DOHH2 (cell line): ENCODE measurements around the gene PIP4K2C.

Source experiments
- H3F3A ChIP-seq: fragments of 200-600 bp; sonication (generic), shearing (Covaris generic); 2 replicates; pipeline ENCODE4 v1.6.0; 2016; ENCODE audit warnings: antibody characterized with exemption, mild to moderate bottlenecking; ENCODE audit not compliant: control insufficient read depth, insufficient read depth
- H3K27ac ChIP-seq: fragments of 200-600 bp; sonication (generic); 2 replicates; pipeline ENCODE4 v1.5.1; 2014; ENCODE audit warnings: low read depth, mild to moderate bottlenecking, low read length, moderate library complexity
- H3K27me3 ChIP-seq: fragments of 200-600 bp; sonication (generic); 2 replicates; pipeline ENCODE4 v1.6.1; 2014; ENCODE audit warnings: mild to moderate bottlenecking, low read length, mixed read lengths; ENCODE audit not compliant: control insufficient read depth
- H3K36me3 ChIP-seq: fragments of 200-600 bp; sonication (generic); 2 replicates; pipeline ENCODE4 v1.6.1; 2014; ENCODE audit warnings: mild to moderate bottlenecking, low read length, moderate library complexity, mixed read lengths; ENCODE audit not compliant: control insufficient read depth
- H3K4me1 ChIP-seq: fragments of 200-600 bp; sonication (generic); 2 replicates; pipeline ENCODE4 v1.6.1; 2014; ENCODE audit warnings: mild to moderate bottlenecking, low read length, mixed read lengths; ENCODE audit not compliant: control insufficient read depth
- H3K4me2 ChIP-seq: fragments of 200-600 bp; sonication (generic); 2 replicates; pipeline ENCODE4 v1.6.0; 2014; ENCODE audit warnings: mild to moderate bottlenecking, low read length, moderate library complexity
- H3K4me3 ChIP-seq: fragments of 200-600 bp; sonication (generic); 2 replicates; pipeline ENCODE4 v1.5.1; 2014; ENCODE audit warnings: mild to moderate bottlenecking, low read length, mixed read lengths
- H3K79me2 ChIP-seq: fragments of 200-600 bp; sonication (generic); 2 replicates; pipeline ENCODE4 v1.6.1; 2014; ENCODE audit warnings: mild to moderate bottlenecking, low read length, mixed read lengths; ENCODE audit not compliant: control insufficient read depth
- H3K9me2 ChIP-seq: fragments of 200-600 bp; sonication (generic); replicated peaks from 2 replicates; pipeline ENCODE4 v1.6.1; 2014; ENCODE audit warnings: mild to moderate bottlenecking, low read length, mixed read lengths; ENCODE audit not compliant: control insufficient read depth
- H3K9me3 ChIP-seq: fragments of 200-600 bp; sonication (generic); 2 replicates; pipeline ENCODE4 v1.6.1; 2014; ENCODE audit warnings: antibody characterized with exemption, low read length, mixed read lengths; ENCODE audit not compliant: control insufficient read depth, insufficient read depth
- H4K20me1 ChIP-seq: fragments of 200-600 bp; sonication (generic); 2 replicates; pipeline ENCODE4 v1.6.0; 2014; ENCODE audit warnings: low read depth, mild to moderate bottlenecking, antibody characterized with exemption, low read length, moderate library complexity; ENCODE audit not compliant: control insufficient read depth, insufficient read depth
- EZH2phosphoT487 ChIP-seq: fragments of 200-600 bp; sonication (generic); IDR thresholded peaks from 2 replicates; pipeline ENCODE4 v1.6.1; 2017; ENCODE audit warnings: borderline replicate concordance, mild to moderate bottlenecking, antibody characterized with exemption, low read length, moderate library complexity, mixed read lengths
- TF ChIP-seq, protein P1 (sequence below): fragments of 200-600 bp; sonication (generic); IDR thresholded peaks from one replicate; pipeline ENCODE4 v1.5.1; 2014; ENCODE audit warnings: antibody characterized with exemption, mild to moderate bottlenecking, low read depth, low read length; ENCODE audit not compliant: poor library complexity, severe bottlenecking

The PIP4K2C gene

DNA sequence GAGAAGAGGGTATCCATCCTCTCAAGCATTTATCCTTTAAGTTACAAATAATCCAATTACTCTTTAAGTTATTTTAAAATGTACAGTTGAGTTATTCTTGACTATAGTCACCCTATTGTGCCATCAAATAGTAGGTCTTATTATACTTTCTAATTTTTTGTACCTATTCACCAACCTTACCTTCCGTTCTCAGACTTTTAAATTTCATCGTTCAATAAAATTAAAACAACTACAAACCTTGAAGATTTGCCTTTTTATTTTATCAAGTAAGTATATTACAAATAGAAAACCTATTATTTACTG is 43.0 kb upstream of the PIP4K2C start:
- H3K27me3 ChIP-seq: peaks cover 8% of the 10 kb centered on the region; the same call in 1 of the 2 replicates
- TF ChIP-seq, protein P1, sequence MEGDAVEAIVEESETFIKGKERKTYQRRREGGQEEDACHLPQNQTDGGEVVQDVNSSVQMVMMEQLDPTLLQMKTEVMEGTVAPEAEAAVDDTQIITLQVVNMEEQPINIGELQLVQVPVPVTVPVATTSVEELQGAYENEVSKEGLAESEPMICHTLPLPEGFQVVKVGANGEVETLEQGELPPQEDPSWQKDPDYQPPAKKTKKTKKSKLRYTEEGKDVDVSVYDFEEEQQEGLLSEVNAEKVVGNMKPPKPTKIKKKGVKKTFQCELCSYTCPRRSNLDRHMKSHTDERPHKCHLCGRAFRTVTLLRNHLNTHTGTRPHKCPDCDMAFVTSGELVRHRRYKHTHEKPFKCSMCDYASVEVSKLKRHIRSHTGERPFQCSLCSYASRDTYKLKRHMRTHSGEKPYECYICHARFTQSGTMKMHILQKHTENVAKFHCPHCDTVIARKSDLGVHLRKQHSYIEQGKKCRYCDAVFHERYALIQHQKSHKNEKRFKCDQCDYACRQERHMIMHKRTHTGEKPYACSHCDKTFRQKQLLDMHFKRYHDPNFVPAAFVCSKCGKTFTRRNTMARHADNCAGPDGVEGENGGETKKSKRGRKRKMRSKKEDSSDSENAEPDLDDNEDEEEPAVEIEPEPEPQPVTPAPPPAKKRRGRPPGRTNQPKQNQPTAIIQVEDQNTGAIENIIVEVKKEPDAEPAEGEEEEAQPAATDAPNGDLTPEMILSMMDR: no peak
- no peak for TF ChIP-seq EZH2phosphoT487
- peak overlapping the region; percentile 90 for H3K4me2 ChIP-seq
- no peaks in the 10 kb centered on the region for H3K9me3 ChIP-seq
- no peaks in the 10 kb centered on the region for H3K9me2 ChIP-seq
- peaks cover 17% of the 10 kb centered on the region for H3K36me3 ChIP-seq
- H3K79me2 ChIP-seq: peaks cover 31% of the 10 kb centered on the region
- H4K20me1 ChIP-seq: no peaks in the 10 kb centered on the region
- no peak overlapping the region for H3K27ac ChIP-seq
- peaks cover 9% of the 10 kb centered on the region for H3F3A ChIP-seq
- no peak overlapping the region for H3K4me3 ChIP-seq
- peaks cover 35% of the 10 kb centered on the region for H3K4me1 ChIP-seq

DNA sequence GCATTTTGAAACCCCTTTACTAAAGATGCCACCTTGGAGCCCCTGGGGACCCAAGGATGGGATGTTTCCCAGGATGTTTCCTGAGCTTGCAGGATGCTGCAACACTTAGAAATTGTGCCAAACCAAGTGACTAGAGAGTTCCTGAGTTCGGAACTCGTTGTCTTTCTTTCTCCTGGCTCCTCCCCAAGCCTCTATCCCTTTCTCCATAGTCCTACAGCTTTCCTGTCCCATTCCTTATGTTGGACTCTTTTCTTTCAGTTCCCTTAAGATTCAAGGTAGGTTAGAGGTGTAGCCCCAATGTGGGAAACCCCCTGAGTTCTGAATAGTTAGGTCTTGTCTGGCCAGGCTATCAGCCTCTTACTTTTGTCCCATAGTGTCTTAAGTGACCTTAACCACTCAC is 42.5 kb upstream of the PIP4K2C start:
- Histone ChIP-seq H3K4me1 (peaks cover 35% of the 10 kb centered on the region), H3F3A (peaks cover 9% of the 10 kb centered on the region), H3K9me3 (no peaks in the 10 kb centered on the region), H4K20me1 (no peaks in the 10 kb centered on the region), H3K27me3 (peaks cover 14% of the 10 kb centered on the region; the same call in 1 of the 2 replicates), H3K79me2 (peaks cover 30% of the 10 kb centered on the region), H3K4me2 (no peak overlapping the region), H3K27ac (no peak overlapping the region), H3K9me2 (no peaks in the 10 kb centered on the region), H3K4me3 (no peak overlapping the region), H3K36me3 (peaks cover 17% of the 10 kb centered on the region)
- TF ChIP-seq, protein P1: no peak
- no peak for TF ChIP-seq EZH2phosphoT487

DNA sequence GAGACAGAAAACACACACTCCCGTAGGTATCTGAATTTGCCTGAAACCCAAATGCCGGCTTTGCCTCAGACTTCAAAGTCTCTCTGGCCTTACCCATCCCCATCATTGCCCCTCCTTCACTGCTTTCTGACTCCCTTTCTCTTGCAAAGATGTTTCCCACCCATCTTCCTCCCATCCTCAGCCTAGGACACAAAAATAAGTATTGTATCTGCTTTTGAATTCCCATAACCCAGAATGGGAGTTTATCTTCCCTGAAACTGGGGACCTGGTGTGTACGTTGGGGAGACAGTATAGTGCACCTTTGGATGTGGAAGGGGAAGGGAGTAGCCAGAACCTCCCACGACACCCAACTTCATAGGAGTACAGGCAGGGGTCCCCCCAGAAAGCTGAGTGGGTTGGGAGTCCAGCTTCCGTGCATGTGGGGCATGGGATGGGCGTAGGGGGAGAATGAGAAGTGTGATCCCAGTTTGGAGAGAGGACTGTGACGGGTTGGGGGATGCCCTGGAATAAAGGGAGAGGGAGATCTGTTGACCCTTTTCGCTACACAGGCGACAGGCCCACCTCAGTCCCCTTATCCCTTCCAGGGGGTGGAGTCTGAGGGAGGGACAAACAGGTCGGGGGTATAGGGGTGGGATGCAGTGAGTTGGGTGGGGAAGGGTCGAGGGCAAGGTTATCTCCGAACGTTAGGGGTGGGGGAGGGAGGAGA is 41.6 kb upstream of the PIP4K2C start:
- Histone ChIP-seq H3K27me3 (peaks cover 20% of the 10 kb centered on the region), H3K9me3 (no peaks in the 10 kb centered on the region), H4K20me1 (no peaks in the 10 kb centered on the region), H3K27ac (no peak overlapping the region), H3K9me2 (no peaks in the 10 kb centered on the region), H3K4me2 (peak overlapping the region; percentile 64), H3K4me3 (peak overlapping the region; percentile 57), H3F3A (peaks cover 5% of the 10 kb centered on the region), H3K79me2 (peaks cover 24% of the 10 kb centered on the region), H3K4me1 (peaks cover 35% of the 10 kb centered on the region), H3K36me3 (peaks cover 14% of the 10 kb centered on the region)
- TF ChIP-seq, protein P1: no peak
- TF ChIP-seq EZH2phosphoT487: no peak
